ENCODE measurements around the gene GJD3. TPM values are rescaled to one million over a fixed set of nuclear protein-coding genes. Genes with fewer than 3 reads are reported as not detected.
"Not testable (repeated sequence)": the region's sequence is repeated elsewhere in the genome, so short reads cannot be mapped to it uniquely, and the experiment has no call there.

GJD3 gene, protein sequence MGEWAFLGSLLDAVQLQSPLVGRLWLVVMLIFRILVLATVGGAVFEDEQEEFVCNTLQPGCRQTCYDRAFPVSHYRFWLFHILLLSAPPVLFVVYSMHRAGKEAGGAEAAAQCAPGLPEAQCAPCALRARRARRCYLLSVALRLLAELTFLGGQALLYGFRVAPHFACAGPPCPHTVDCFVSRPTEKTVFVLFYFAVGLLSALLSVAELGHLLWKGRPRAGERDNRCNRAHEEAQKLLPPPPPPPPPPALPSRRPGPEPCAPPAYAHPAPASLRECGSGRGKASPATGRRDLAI
- total RNA-seq, result 0.27 TPM

DNA sequence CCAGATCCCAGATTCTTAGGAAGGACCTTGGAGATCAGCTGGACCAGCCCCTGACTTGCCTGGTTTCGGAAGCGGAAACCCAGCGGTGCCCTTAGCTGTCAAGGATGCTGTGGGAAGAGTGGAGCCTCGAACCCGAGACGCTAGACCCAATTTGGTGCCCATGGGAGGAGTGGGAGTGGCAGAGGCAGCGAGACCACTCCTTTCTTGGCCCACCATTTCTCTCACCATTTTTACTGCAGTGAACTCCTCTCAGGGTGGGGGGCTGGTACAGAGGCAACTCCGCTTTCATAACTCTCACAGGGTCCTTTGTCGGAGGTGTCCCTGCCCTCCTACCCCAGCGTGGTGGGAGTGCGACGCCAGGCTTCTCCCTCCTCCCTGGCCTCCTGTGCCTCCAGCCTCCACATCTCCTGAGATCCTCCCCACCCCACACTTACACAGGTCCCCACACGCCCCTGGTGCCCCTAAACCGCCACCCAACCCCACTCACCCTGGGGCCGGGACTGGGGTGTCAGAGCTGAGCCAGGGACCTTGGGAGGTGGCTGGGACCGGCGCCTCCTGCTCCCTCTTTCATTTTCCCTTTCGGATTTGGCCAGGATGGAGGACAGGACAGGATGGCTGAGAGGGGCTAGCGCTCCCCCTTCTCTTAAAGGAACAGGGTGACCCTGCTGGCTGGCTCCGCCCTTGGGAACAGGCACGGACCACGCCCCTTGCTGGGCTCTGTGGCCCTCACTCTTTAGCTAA lies at the start of gene GJD3:
GJD3 (minus strand) TSS at position 617 of the 741 bp plus-strand sequence. CDS start 922 bp downstream, outside the sequence.
- DNase-seq (ENCODE audit: low read depth in 2 of 3, low spot score in 2 of 3), result no peak

- DNase-seq (ENCODE audit: low read depth in 2 of 3, low spot score in 2 of 3), result not testable (repeated sequence)
These were observed 49.8 kb upstream of the GJD3 start for GRCh38 chr17:40414312-40414711.

DNA sequence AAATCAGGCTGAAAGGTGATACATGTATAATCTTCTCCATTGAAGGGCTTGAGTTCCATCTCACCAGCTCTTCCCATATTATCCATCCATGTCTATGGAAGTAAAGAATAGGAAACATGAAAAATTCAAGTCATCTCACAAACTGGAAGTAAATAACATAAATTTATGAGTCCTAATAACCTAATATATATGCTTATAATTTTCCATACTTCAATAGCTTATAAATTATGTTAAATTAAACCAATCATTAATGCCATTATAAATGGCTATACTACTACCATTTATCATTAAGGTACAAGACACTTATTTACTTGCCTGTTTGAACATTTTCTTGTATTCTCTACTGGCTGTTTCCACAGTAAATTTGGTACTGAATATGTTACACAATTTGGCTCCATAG lies 48.3 kb upstream of the GJD3 start:
- no peak for DNase-seq (ENCODE audit: low read depth in 2 of 3, low spot score in 2 of 3)

GRCh38 chr17:40411821-40412220 lies 47.3 kb upstream of the GJD3 start:
- DNase-seq (ENCODE audit: low read depth in 2 of 3, low spot score in 2 of 3), result no peak

DNA sequence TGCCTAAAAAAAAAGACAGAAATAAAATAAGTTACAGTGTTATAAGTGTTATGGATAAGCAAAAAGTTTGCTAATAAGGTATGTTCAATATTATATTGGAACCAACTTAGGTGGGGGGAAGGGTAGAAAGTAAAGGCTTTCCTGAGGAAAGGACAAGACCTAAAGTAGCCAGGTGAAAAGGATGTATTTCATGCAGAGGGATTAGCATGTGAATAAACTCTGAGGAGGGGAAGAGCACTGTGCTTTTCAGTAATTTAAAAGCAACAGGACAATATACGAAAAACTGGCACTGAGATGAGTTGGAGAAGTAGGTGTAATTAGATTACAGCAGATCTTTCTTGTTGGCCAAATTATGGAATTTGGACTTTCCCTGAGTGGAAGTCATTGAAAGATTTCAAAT lies 45.5 kb upstream of the GJD3 start:
- DNase-seq (ENCODE audit: low read depth in 2 of 3, low spot score in 2 of 3), result no peak

- DNase-seq (ENCODE audit: low read depth in 2 of 3, low spot score in 2 of 3), result not testable (repeated sequence)
These were observed 45.0 kb upstream of the GJD3 start for GRCh38 chr17:40409540-40409939.

DNA sequence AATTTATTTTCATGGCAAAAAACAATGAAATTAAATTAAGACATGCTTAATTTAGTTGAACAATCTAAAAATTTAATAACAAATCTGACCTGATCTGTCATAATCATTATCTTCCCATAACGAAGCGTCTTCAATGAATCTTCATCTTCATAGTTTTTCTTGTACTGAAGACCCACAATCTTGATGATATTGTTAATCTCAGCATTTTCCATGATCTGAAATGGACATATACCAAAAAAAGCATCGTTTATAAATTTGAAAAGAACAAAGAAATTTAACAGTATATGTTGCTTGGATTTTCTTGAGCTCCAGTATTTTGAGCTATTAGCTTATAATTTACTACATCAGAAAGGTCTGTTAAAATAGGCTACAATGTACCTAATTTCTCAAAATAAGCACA lies 42.9 kb upstream of the GJD3 start:
- no peak for DNase-seq (ENCODE audit: low read depth in 2 of 3, low spot score in 2 of 3)

- DNase-seq (ENCODE audit: low read depth in 2 of 3, low spot score in 2 of 3), result no peak
These were observed 39.5 kb upstream of the GJD3 start for GRCh38 chr17:40404003-40404402.

GRCh38 chr17:40402668-40403067 lies 38.1 kb upstream of the GJD3 start:
- DNase-seq (ENCODE audit: low read depth in 2 of 3, low spot score in 2 of 3), result peak in 1 of 3 donors; percentile 16

- peak; percentile 31 to 85 (median 51) for DNase-seq (ENCODE audit: low read depth in 2 of 3, low spot score in 2 of 3)
These were observed 34.6 kb upstream of the GJD3 start for GRCh38 chr17:40399185-40399584.

- not testable (repeated sequence) for DNase-seq (ENCODE audit: low read depth in 2 of 3, low spot score in 2 of 3)
These were observed 22.0 kb upstream of the GJD3 start for GRCh38 chr17:40386555-40386954.

DNA sequence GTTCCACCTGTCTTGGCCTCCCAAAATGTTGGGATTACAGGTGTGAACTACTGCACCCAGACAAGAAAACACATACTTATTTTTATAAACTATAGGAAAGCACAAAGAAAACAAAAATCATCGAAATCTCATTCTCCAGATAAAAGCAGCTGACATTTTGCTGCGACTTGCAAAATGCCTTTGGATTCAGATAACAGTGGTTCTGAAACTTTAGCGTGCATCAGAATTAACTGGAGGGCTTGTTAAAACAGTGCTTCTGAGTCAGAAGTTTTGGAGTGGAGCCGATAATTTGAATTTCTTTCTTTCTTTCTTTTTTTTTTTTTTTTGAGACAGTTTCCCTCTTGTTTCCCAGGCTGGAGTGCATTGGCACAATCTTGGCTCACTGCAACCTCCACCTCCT lies 17.7 kb upstream of the GJD3 start:
- no peak for DNase-seq (ENCODE audit: low read depth in 2 of 3, low spot score in 2 of 3)

DNA sequence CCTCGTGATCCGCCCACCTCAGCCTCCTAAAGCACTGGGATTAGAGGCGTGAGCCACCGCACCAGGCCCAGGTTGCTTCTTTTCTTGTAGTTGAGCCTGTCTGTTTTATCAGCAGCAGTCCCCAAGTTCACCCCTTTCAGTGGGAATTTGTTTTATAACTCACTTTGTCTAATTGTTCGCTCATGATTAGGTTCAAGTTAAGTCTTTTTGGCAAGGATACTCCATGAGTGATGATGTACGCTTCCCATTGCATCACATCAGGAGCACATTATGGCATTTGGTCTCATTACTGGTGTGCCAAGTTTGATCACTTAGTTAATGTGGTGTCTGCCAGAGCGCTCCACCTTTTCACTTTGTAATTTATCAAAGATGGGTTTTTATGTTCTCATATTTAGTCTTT lies 14.4 kb upstream of the GJD3 start:
- DNase-seq (ENCODE audit: low read depth in 2 of 3, low spot score in 2 of 3), result no peak

DNA sequence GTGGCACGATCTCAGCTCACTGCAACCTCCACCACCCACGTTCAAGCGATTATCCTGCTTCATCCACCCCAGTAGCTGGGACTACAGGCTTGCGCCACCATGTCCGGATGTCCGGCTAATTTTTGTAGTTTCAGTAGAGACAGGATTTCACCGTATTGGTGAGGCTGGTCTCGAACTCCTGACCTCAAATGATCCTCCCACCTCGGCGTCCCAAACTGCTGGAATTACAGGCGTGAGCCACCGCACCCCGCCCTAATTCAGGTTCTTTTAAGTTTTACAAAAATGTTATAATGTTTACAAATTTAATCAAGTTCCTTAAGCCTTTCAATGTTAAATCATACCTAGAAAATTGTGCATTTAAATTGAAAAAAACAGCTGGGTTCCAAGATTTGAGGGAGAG lies 13.3 kb upstream of the GJD3 start:
- no peak for DNase-seq (ENCODE audit: low read depth in 2 of 3, low spot score in 2 of 3)

GRCh38 chr17:40376541-40376940 lies 12.0 kb upstream of the GJD3 start:
- DNase-seq (ENCODE audit: low read depth in 2 of 3, low spot score in 2 of 3), result peak in 1 of 3 donors; percentile 32

GRCh38 chr17:40375786-40376185 lies 11.2 kb upstream of the GJD3 start:
- not testable (repeated sequence) for DNase-seq (ENCODE audit: low read depth in 2 of 3, low spot score in 2 of 3)

- DNase-seq (ENCODE audit: low read depth in 2 of 3, low spot score in 2 of 3), result no peak
These were observed 10.4 kb upstream of the GJD3 start for GRCh38 chr17:40374821-40375498.

- DNase-seq (ENCODE audit: low read depth in 2 of 3, low spot score in 2 of 3), result no peak
These were observed 9.5 kb upstream of the GJD3 start for GRCh38 chr17:40373999-40374398.

DNA sequence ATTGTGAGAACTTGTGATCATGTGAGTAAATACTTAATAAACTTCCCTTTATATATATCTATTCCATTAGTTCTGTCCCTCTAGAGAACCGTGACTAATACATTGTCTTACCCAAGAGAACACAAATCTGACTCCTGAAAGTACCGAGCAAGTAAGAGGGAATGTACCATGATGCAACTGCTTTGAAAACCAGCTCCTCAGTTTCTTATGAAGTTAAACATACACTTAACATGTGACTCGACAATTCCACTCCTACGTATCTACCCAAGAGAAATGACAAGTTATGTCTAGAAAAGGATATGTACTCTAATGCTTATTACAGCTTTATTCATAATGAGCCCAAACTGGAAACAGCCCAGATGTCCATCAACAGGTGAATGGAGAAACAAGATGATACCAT lies 8.8 kb upstream of the GJD3 start:
- DNase-seq (ENCODE audit: low read depth in 2 of 3, low spot score in 2 of 3), result no peak

DNA sequence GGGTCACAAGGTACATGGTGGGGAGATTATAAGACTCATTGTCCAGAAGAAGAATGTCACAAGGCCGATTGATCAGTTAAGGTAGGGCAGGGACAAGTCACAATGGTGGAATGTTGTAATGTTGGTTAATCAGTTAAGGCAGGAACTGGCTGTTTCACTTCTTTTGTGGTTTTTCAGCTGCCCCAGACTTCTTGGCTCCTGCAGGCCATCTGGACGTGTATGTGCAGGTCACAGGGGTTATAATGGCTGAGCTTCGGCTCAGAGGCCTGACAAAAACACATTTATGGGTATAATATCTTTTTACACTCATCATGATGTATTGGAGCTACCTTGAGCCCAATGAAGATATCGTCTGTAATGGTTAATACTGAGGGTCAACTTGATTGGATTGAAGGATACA lies 8.1 kb upstream of the GJD3 start:
- DNase-seq (ENCODE audit: low read depth in 2 of 3, low spot score in 2 of 3), result not testable (repeated sequence)

GRCh38 chr17:40372031-40372430 lies 7.5 kb upstream of the GJD3 start:
- DNase-seq (ENCODE audit: low read depth in 2 of 3, low spot score in 2 of 3), result no peak
